GM12878 (cell line): Measurements from ENCODE around the gene IFIH1. TPM values are rescaled to one million over a fixed set of nuclear protein-coding genes. Genes with fewer than 3 reads are reported as not detected.

Source experiments
- ATAC-seq: fragments of 200-7000 bp; cut with Tn5 transposase; 3 replicates; pipeline ENCODE4 v1.9.1; 2020; ENCODE audit warnings: mild to moderate bottlenecking, moderate library complexity
- BruUV-seq: library from RNA; stranded (reverse); fragments of 400-500 nt; replicated peaks from 2 replicates; lab custom pipeline; 2021; lab: Mats Ljungman, UMichigan
- CTCF ChIA-PET: fragments of 300-600 bp; sonication (Branson Sonifier 250); formaldehyde crosslinking; extraction: SDS; loops from one replicate; lab custom pipeline; 2021; ENCODE audit warnings: inconsistent platforms; lab: Yijun Ruan, JAX
- POLR2A ChIA-PET: fragments of 350-600 bp; formaldehyde crosslinking; extraction: SDS; loops from one replicate; lab custom pipeline; 2021; ENCODE audit warnings: inconsistent platforms; lab: Charles Lee
- RAD21 ChIA-PET: fragments of 300-600 bp; sonication (Branson Sonifier 250); formaldehyde crosslinking; loops from one replicate; lab custom pipeline; 2023; ENCODE audit warnings: antibody characterized with exemption; ENCODE audit not compliant: unreplicated experiment; lab: Charles Lee
- SMC1A ChIA-PET: fragments of 300-600 bp; sonication (Branson Sonifier 250); formaldehyde crosslinking; loops from one replicate; lab custom pipeline; 2023; ENCODE audit not compliant: unreplicated experiment, uncharacterized antibody; lab: Charles Lee
- DNase-seq: peaks from one replicate; pipeline ENCODE4 v3.0.0-alpha.2; 2011; ENCODE audit warnings: low read depth, low spot score
- FAIRE-seq: peaks from 3 replicates; lab custom pipeline; 2011; peaks lifted over from hg19 to GRCh38; lab: Jason Lieb, UNC
- H2AFZ ChIP-seq: 2 replicates; pipeline ENCODE4 v1.6.0; 2011; ENCODE audit warnings: low read depth, low read length, control low read depth; ENCODE audit not compliant: control insufficient read depth
- H3K27ac ChIP-seq: 2 replicates; pipeline ENCODE4 v1.5.1; 2011; ENCODE audit warnings: control low read depth; ENCODE audit not compliant: control insufficient read depth, insufficient read depth
- H3K27me3 ChIP-seq, 2 experiments: replicated peaks in 1 of 2; 2 replicates each; pipeline versions ENCODE4 v1.6.0 to v1.6.1; 2011; ENCODE audit warnings: low read length in 1 of 2; ENCODE audit not compliant: control insufficient read depth in 2 of 2, insufficient read depth in 2 of 2
- H3K36me3 ChIP-seq, 2 experiments: 2 replicates each; pipeline ENCODE4 v1.5.1; 2011; ENCODE audit warnings: low read length in 1 of 2; ENCODE audit not compliant: control insufficient read depth in 2 of 2, insufficient read depth in 2 of 2
- H3K4me1 ChIP-seq: 2 replicates; pipeline ENCODE4 v1.6.1; 2011; ENCODE audit warnings: mild to moderate bottlenecking, low read length, moderate library complexity, mixed read lengths; ENCODE audit not compliant: control insufficient read depth, insufficient read depth
- H3K4me2 ChIP-seq: 2 replicates; pipeline ENCODE4 v1.6.0; 2011; ENCODE audit warnings: control low read depth; ENCODE audit not compliant: control insufficient read depth, insufficient read depth
- H3K4me3 ChIP-seq: fragments of 200-600 bp; sonication (generic); 2 replicates; pipeline ENCODE4 v1.5.1; 2016
- H3K79me2 ChIP-seq: 2 replicates; pipeline ENCODE4 v1.6.0; 2011; ENCODE audit warnings: low read length; ENCODE audit not compliant: control insufficient read depth, insufficient read depth
- H3K9ac ChIP-seq: 2 replicates; pipeline ENCODE4 v1.8.0; 2011; ENCODE audit warnings: low read length, control low read depth, mixed read lengths; ENCODE audit not compliant: control insufficient read depth, insufficient read depth
- H3K9me3 ChIP-seq: replicated peaks from 3 replicates; pipeline ENCODE4 v1.5.1; 2011; ENCODE audit warnings: mild to moderate bottlenecking, low read length; ENCODE audit not compliant: control insufficient read depth, insufficient read depth
- H4K20me1 ChIP-seq: 2 replicates; pipeline ENCODE4 v1.6.0; 2011; ENCODE audit not compliant: control insufficient read depth, insufficient read depth
- CBX3 ChIP-seq: fragments of 200-600 bp; sonication (generic); IDR thresholded peaks from 2 replicates; pipeline ENCODE4 v1.6.1; 2016; ENCODE audit warnings: low read depth, borderline replicate concordance
- CHD2 ChIP-seq: IDR thresholded peaks from 2 replicates; pipeline ENCODE4 v1.6.1; 2011; ENCODE audit warnings: low read depth, low read length, improper control_type of control experiment, borderline replicate concordance
- HDAC2 ChIP-seq: fragments of 200-600 bp; sonication (generic); IDR thresholded peaks from 2 replicates; pipeline ENCODE4 v1.6.1; 2017
- KDM1A ChIP-seq: fragments of 200-600 bp; sonication (generic); IDR thresholded peaks from 2 replicates; pipeline ENCODE4 v1.6.1; 2016; ENCODE audit warnings: borderline replicate concordance
- MTA3 ChIP-seq: IDR thresholded peaks from 2 replicates; pipeline ENCODE4 v1.6.1; 2012; ENCODE audit warnings: low read length, inconsistent platforms, borderline replicate concordance
- MYB ChIP-seq: fragments of 150-350 bp; IDR thresholded peaks from 2 replicates; pipeline ENCODE4 v1.6.1; 2014; ENCODE audit warnings: mild to moderate bottlenecking, low read depth, low read length, borderline replicate concordance
- NR2F1 ChIP-seq: fragments of 450-650 bp; conservative IDR thresholded peaks from 2 replicates; pipeline ENCODE4 v1.6.1; 2017; ENCODE audit warnings: mild to moderate bottlenecking
- PAX8 ChIP-seq: fragments of 450-650 bp; IDR thresholded peaks from 2 replicates; pipeline ENCODE4 v1.6.1; 2017; ENCODE audit warnings: mild to moderate bottlenecking, moderate library complexity
- RBBP5 ChIP-seq: fragments of 200-600 bp; sonication (generic); conservative IDR thresholded peaks from 2 replicates; pipeline ENCODE4 v1.6.1; 2016
- SIX5 ChIP-seq: IDR thresholded peaks from 2 replicates; pipeline ENCODE4 v1.6.1; 2011; ENCODE audit warnings: mild to moderate bottlenecking, low read depth, low read length, moderate library complexity; ENCODE audit not compliant: severe bottlenecking
- SP1 ChIP-seq: IDR thresholded peaks from one replicate; pipeline ENCODE4 v1.6.1; 2011; ENCODE audit warnings: low read depth, low read length
- STAT3 ChIP-seq: IDR thresholded peaks from 2 replicates; pipeline ENCODE4 v1.6.1; 2011; ENCODE audit warnings: low read depth, low read length, improper control_type of control experiment
- TCF3 ChIP-seq: IDR thresholded peaks from 2 replicates; pipeline ENCODE4 v1.6.1; 2012; ENCODE audit warnings: low read depth, mild to moderate bottlenecking, low read length, borderline replicate concordance; ENCODE audit not compliant: insufficient read depth
- YBX1 ChIP-seq: fragments of 450-650 bp; IDR thresholded peaks from 2 replicates; pipeline ENCODE4 v1.6.1; 2016; ENCODE audit warnings: antibody characterized with exemption
- ZSCAN29 ChIP-seq: fragments of 450-650 bp; IDR thresholded peaks from 2 replicates; pipeline ENCODE4 v1.6.1; 2017; ENCODE audit warnings: mild to moderate bottlenecking, moderate library complexity
- WGBS: methylation state at CpG from one replicate; pipeline ENCODE4 v1.1.6; 2016; ENCODE audit warnings: low lambda C conversion rate; ENCODE audit not compliant: insufficient replicate concordance, insufficient coverage; ENCODE audit errors: missing lambda C conversion rate; 5-methylcytosine and 5-hydroxymethylcytosine counted together
- in situ Hi-C: fragments of 300-500 bp; cut with MboI; formaldehyde crosslinking; loops from 9 replicates; pipeline ENCODE4 v1.14.3; 2018; ENCODE audit warnings: mixed read lengths
- intact Hi-C: fragments of 100-400 bp; cut with micrococcal nuclease; formaldehyde crosslinking; loops from one replicate; pipeline ENCODE4 v1.14.2; 2022; ENCODE audit not compliant: unreplicated experiment
- polyA plus RNA-seq, 11 experiments: library from polyadenylated mRNA; depleted of rRNA in 4 of 11; unstranded in 6 of 11; stranded (reverse) in 5 of 11; fragments of >200 nt; fragmentation: Nextera tagmentation in 4 of 11; fragmentation: Illumina TruSeq in 1 of 11; extraction: Ambion mirVana in 4 of 11; extraction: Trizol in 1 of 11; gene quantifications; 1 replicate in 1 of 11; 2 replicates in 10 of 11; pipeline versions ENCODE4 v1.2.1 to v1.2.3, GENCODE V29; 2011 to 2016; ENCODE audit warnings: inconsistent platforms in 2 of 11, missing spikeins in 2 of 11, low read depth in 1 of 11
- total RNA-seq, 4 experiments: library from RNA; depleted of rRNA in 3 of 4; stranded (reverse); fragments of >200 nt in 3 of 4; fragmentation: Illumina TruSeq in 1 of 4; extraction: Trizol in 1 of 4; gene quantifications; 2 replicates each; pipeline versions ENCODE4 v1.2.1 to v1.2.3, GENCODE V29; 2013 to 2021

IFIH1 gene
- total and polyA plus RNA-seq, 10 of the 15 experiments (the other 5 are each of a cell fraction or from before 2014, with no cell fraction given) = 12.5 to 40.9 (median 28.8) TPM

DNA sequence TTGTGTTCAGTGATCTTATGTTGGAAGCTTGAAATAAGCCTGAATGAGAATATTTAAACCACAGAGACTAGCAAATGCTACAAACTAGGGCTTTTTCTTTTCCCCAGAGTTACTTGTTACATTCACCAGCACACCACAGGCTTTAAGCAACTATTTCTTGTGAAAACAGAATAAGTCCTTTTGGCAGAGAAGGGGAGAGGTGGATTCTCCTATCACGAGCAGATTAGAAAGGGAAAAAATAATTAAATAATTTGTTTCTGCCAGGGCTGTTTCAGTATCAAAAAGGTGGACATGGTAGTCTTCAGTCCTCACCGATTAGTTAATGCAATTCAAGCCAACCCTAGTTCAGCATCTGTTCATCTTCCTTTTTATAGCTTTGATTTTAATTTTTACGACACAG is 12.6 kb downstream of the IFIH1 start (continued):
- no peak for TF ChIP-seq MYB
- TF ChIP-seq TCF3 = no peak
- TF ChIP-seq, all 136 proteins: peak for 0

- no TSS peak for BruUV-seq
- TF ChIP-seq NR2F1 (no peak), CBX3 (no peak), HDAC2 (no peak), KDM1A (no peak), ZSCAN29 (no peak), STAT3 (no peak), SIX5 (no peak), SP1 (no peak), CHD2 (no peak), MTA3 (no peak), YBX1 (no peak), RBBP5 (no peak), PAX8 (no peak)
- H3K9ac ChIP-seq = no peak overlapping the region
- H3K36me3 ChIP-seq = peaks cover 0 to 26% of the 10 kb centered on the region in 2 experiments; a peak in 2 of 4 replicates
- ChIA-PET POLR2A (interaction anchor here (1.2 to 3.4 kb wide), 2 partner anchors 18 to 33 kb away, joined by 5 to 12 read pairs; partner anchors contain the start of gene IFIH1), SMC1A (interaction anchor here (1.0 to 8.5 kb wide), 10 partner anchors 10 to 493 kb away, joined by 3 to 84 read pairs (median 5); no protein-coding TSS in a partner anchor), CTCF (interaction anchor here (0.6 to 18.0 kb wide), 18 partner anchors 4 to 408 kb away, joined by 3 to 316 read pairs (median 6); partner anchors contain the start of genes GCA and IFIH1), RAD21 (interaction anchor here (1.0 to 6.0 kb wide), 4 partner anchors 17 to 81 kb away, joined by 4 to 34 read pairs (median 8); partner anchors contain the start of gene IFIH1)
- H3K27ac ChIP-seq = no peak overlapping the region
- ATAC-seq (0 out of 3 replicates have a peak, but pooled peaks have one; percentile 10), FAIRE-seq (no peak), DNase-seq (no peak)
- H3K9me3 ChIP-seq = no peaks in the 10 kb centered on the region
- in situ Hi-C loops = loop anchor here (25.0 kb wide), 1 partner anchor 915 kb away; no protein-coding TSS in a partner anchor
- WGBS = 100% methylated on average over 1 of the region's 1 CpG
- H4K20me1 ChIP-seq = no peaks in the 10 kb centered on the region
- H2AFZ ChIP-seq = no peak overlapping the region
- H3K4me2 ChIP-seq = no peak overlapping the region
- no peaks in the 10 kb centered on the region for H3K27me3 ChIP-seq
- no peak overlapping the region for H3K4me3 ChIP-seq
- H3K79me2 ChIP-seq = no peaks in the 10 kb centered on the region; the same call in 1 of the 2 replicates
- intact Hi-C loops = no loop called here
- H3K4me1 ChIP-seq = no peaks in the 10 kb centered on the region
Measured at GRCh38 chr2:162301877-162302276, 16.6 kb downstream of the IFIH1 start.
